ENCODE results near the gene ZNF521. TPM values are rescaled to one million over a fixed set of nuclear protein-coding genes. Genes with fewer than 3 reads are reported as not detected.

The ZNF521 gene
- polyA plus RNA-seq, 1 donor, result 42.2 TPM

DNA sequence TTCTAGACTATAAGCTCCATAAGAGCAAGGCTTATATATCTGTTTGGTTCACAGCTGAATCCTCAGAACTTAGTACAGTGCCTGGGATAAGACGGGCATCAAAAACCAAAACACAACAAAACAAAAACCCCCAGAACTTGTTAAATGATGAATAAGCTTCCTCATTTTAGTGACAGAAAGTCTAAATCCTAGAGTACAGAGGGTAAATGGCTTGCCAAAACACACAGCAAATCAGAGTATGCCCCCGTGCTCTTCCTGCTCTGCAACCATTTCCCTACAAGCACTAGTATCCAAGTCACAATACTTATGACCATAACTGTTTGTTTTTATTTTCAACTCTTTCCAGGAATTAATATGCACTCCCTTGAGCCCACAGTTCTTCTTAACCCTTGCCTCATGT lies 10.1 kb downstream of the ZNF521 start:
- no peak for DNase-seq

DNA sequence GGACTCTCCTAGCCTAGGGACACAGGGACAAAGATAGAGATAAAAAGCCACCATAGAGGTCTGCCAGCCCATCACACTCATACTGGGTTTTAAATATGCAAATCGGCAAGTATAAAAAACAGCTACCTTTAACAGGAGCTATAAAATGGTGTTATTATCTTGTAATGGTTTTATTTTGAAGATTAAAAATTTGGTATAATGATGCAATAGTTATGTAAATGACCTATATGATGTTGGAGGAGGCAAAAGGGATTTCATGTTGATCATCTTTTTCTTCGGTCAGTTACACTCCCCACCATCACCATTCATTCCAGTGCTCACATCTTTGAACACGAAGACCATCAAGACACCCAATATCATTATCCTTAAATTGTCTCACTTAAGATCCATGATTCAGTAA lies 11.2 kb downstream of the ZNF521 start:
- no peak for DNase-seq

DNA sequence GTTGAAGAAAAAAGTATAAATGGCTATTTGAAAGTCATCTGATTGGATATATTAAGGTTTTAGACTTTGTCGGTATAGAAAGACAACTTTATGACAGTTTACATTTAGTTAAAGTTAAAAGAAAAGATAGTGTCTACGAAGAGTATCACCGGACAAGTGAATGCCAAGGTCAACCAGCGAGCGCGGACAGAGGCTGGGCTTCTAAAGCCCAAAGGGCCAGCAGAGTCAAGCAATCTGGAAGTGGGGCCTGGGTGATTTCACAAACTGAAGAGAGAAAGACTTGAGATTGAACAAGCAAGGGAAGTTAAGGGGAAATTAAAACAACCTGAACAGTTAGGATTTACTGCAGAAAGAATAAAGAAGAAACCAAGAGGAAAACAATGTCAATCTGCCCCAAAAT lies 16.3 kb downstream of the ZNF521 start:
- no peak for DNase-seq

DNA sequence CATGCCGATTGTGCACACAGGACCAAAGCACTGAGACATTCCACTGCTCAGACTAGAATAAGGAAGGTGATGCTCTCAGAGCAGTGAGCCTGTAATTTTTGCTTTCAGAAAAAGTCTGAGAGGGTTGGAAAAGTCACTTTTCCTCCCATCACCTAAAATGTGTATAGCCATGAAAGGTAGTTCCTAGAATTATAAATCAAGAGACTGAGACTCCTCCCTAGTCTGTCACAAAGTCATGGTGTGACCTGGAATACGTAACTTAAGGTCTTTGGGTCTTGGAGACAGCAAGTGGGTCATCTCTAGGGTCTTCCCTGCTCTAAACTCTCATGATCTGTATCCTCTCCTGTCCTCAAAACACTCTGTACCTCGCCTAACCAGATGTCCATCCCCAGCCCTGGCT lies 16.9 kb downstream of the ZNF521 start:
- no peak for DNase-seq

DNA sequence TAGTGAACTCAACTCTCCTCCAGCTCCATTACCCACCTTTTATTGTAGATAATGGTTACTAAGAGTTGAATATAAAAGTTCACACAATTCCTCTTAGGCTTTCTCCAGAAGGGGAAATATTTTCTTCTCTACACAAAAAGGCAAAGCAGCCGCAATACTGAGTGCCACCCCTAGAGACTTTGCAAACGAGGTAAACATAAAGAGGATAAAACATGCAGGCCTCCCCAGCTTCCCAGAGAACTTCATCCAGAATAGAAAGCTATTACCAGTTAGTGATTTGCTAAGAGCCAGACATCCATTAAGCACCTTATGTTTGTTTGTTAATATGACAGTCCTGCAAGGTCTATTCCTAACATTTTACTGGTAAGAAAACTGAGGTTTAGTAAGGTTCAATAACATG lies 17.4 kb downstream of the ZNF521 start:
- DNase-seq, result no peak

DNA sequence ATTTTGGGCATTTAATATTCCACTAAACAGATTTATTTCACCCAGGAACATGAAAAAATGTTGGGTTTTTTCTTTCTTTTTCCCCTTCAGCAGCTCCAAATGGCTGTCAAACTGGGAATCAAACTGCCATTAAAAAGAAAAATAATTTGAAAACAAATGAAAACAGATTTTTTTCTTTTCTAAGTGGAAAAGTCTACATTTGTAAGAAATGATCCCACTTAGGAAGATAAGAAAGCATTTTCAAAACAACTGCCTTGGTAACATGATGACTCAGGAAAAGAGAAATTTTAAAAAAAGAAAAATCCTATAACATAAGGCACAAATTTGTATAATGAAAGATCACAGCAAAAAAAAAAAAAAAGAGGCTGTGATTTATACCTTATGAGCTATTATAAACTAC lies 20.0 kb downstream of the ZNF521 start:
- DNase-seq, result no peak

DNA sequence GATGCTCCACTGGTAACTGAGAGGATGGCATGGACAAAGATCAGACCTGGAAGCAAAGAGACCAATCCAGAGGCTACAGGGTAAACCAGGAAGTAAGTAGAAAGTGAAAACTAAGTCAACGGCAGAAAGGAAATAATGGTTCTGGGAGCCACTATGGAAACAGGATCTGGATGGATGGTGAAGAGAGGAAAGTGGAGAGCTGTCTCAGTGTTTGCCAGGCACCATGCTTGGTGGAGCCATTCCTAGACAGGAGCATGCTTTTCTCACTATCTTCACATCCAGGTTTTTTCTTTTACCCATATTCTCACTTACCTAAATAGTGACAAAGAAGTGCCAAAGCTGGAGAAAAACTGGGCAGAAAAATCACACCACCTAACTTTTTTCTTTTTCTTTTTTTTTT lies 22.2 kb downstream of the ZNF521 start:
- DNase-seq, result no peak

DNA sequence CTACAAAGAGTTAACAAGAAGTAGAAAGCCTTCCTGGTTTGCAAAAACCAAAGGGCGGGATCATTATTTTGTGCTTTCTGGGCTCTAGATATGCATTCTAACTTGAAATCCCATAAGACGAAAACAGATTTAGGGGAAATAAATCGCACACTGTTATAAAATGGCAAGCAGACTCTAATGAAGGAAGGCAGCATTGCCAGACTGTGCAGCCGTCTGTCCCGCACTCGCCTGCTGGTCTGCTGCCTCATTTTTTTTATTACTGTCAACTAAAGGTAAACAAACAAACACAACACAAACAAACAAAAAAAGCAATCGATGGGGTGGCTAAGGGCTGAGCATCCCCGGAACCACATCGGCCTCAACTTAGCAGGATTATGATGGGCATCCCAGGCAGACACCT lies 24.4 kb downstream of the ZNF521 start:
- no peak for DNase-seq

DNA sequence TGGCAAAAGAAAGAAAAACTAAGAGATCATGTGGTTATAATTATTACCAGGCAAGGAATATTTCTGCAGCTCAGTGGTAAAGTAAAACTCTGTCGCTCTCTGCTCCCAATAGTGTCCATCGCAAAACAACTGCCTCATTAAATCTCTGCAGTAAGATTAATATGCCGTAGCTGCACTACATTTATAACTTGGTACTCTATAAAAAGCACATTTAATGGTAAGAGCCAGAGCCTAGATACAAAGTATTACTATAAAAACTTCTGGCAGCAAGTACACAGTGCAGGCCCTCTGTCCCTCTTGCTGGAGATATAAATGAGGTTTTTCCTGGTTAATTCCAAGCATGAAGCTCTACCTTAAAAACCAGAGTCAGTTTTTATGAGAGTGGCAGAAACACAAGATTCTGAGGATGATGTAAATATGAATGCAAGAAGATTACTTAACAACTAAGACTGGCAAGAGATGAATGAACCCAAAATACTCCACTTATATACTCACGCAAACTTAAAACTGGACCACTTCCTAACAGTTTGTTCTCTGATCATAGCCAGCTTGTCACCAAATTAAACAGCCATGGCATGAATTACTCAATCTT lies 25.5 kb downstream of the ZNF521 start:
- DNase-seq, result no peak

DNA sequence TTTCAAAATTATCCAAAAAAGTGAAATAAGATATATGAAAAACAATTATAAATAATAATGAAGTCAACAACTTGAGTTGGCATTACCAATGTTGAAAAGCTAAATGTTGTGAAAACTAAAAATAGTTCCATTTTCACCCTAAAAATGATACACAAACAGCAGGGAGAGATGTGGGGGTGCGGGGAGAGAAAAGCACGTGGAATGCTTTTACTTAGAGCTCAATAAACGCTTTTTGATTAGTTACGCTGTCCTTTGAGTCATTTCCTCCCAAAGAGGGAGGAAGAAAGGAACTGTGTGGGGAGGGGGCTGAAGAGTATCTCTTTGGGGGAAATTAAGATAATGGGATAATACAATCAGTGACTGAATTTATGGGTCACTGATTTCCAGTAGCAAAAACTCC lies 29.2 kb downstream of the ZNF521 start:
- no peak for DNase-seq

DNA sequence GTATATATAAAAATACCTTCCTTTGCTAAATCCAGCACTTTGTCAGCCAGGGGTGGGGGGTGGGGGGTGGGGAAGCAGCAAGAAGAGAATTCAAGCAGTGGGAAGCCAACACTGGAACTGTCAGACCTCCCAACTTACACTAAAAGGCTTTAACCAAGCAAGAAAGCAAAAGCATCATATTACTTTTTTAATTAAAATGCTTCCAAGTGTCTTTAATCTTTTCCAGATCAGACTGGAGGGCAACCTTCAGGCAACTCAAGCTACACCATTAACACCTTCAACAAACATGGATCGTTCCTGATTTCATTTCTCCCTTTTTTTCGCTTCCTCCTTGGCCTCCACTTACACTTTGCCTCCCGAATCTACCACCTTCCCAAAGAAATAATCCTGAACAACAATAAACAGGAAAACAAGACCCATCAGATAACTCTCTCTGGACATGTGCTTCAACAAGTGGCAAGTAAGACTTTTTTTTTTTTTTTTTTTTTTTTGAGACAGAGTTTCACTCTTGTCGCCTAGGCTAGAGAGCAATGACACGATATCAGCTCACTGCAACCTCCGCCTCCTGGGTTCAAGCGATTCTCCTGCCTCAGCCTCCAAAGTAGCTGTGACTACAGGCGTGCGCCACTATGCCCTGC lies 35.5 kb downstream of the ZNF521 start:
- peak; percentile 50 for DNase-seq

DNA sequence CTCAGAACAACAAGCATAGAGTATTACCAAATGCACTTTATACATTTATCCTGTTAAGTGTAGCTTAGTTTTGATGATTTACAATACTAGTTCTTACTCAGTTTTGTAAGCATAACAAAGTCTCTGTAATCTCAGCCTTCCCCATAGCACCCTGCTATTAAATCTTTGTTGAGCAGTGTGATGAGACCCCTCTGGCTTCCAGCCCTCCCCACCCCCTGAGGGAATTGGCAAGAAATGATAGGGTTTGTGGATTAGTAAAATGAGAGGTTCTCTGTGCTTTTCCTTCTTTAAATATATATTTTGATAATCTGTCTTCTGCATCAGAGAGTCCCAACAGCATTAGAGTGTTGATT lies 37.2 kb downstream of the ZNF521 start:
- no peak for DNase-seq

DNA sequence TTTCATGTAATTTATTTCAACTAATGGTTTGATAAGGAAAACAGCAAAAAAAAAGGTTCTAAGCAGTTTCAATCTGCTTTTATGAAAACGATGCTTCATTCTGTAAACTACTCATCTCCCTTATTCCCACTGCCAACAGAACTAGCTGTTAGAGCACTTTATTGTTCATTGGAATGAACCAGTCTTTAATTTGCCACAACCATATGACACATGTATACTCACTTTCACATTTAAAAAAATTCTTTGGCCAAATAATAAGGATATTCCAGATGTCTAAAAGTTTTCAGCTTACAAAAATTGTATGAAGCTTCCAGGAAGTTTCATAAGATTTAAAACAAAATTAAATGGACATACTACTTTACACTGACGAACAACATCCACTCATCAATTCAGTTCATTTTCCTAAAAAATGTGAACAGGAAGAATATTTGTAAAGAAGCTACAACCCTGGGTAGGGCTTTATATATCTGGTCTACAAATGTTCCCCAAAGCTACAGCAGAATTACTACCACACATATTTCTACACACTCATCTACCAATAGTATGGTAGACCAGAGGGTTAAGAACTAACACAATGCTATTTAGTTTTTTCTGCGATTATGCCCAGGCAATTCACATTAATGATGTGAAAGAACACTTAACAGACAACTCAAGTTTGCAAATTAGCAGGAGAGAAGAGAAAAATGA lies 37.7 kb downstream of the ZNF521 start:
- no peak for DNase-seq

DNA sequence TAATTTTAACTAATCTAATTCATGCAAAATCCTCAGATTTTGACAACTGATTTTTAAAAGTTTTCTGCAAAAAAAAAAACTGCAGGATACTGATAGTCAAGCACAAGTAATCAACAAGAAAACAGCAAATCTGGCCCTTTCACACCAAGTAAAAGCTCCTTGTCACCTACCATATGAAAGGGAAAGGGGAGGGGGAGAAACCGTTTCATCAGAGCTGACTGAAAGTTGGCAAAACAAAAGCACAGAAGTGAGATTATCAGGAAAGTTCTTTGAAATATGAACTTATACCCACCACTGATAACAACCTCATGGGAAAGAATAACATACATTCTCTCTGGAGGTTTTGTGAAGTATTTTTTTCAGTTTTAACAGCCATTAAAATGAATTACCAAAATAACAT lies 38.7 kb downstream of the ZNF521 start:
- DNase-seq, result no peak

DNA sequence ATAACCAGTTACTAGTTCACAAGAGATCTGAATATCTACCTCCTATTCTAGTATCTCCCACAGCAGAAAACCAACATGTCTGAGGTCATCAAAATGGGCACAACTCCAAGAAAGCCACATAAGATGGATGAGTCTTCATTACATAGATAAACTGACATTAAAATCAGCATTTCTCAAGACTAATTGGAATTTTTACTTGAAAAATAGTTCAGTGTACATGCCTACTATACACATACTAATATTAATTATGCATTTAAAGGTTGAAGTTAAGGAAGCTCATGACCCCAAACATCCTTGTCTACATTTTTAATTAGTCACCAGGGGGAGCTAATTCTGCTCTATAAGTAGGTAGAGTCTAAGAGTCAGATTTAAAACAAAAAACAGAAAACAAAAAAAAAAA lies 41.9 kb downstream of the ZNF521 start:
- DNase-seq, result no peak

DNA sequence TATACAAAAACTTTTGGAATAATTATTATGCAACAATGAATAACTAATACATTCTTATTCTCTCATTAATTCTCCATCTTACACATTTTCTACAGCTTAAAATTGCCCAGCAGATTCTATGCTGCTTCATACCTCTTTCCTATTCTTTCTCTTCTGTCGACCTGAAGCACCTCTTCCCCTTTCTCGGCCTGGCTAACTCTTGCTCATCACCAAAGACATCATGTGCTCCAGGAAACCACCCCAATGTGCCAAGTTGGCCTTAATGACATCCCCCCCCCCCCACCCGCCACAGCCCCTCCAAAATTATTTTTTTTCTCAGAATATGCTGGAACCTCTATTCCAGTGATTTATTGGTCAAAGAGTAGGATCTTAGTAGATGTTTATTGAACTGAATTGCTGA lies 43.6 kb downstream of the ZNF521 start:
- no peak for DNase-seq

DNA sequence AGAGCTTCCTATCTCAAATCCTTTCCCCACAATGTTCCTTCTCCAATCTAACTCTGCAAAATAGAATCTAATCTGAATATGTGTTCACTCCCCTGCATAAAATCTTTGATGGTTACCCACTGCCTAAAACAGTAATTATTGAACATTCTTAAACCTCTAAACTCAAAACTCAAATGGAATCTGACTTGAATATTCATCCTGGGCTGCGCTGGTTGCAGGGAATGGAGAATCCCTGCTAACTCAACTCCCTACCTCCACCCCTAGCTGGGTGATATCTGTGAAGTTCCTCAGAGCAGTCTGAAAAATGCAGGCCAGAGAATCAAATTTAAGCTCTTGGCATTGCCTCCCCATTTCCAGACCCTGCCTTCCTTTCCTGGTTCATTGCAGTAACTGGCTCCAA lies 44.8 kb downstream of the ZNF521 start:
- no peak for DNase-seq

DNA sequence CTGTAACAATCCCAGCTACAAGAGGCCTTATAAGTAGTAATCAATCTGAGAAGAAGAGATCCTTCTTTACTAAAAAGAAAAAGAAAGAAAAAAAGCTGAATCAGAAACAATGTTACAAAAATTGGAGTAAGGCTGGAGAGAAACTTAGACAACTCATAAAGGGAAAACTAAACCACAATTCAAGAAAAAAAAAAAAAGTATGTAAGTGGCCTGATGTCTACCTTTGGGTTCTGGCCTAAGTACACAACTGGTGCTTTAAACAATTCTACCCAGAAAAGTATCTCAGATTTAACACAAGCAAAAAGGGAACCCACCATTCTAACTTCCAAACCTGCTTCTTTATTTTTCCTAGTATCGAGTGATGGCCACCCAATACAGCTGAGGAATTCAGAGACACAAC lies 45.3 kb downstream of the ZNF521 start:
- DNase-seq, result no peak

DNA sequence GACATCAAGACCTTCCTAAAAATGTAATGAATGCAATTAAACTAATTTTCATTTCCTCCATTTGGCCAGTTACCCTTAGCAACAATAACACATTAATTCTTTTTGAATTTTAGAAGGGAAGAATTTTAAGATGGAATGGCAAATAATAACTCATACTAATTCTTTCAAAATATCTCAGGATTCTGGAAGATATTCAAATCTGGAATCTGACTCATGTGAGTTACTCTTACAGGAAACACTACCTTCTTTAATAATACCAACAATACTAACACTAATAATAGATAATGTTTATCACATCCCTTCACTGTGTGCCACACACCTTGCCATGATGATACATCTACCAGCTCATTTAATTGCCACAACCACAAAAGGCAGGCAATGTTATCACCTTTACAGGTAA lies 46.4 kb downstream of the ZNF521 start:
- DNase-seq, result no peak

DNA sequence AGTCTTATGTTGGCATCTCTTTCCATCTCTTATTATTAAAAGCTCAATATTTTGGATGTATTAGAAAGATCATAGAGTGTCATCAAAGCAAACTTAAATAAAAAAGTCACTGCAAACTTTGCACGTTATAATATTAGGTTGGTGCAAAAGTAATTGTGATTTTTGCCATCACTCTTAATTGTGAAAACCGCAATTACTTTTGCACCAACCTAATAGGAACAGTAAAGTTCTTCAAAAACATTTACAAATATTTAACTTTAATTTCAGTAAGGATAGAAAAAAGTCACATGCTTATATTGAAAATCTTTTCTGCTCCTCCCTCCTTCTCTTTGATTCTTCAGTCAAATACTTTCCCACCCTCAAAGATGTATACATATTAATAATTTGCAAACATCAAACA lies 51.5 kb downstream of the ZNF521 start:
- no peak for DNase-seq

DNA sequence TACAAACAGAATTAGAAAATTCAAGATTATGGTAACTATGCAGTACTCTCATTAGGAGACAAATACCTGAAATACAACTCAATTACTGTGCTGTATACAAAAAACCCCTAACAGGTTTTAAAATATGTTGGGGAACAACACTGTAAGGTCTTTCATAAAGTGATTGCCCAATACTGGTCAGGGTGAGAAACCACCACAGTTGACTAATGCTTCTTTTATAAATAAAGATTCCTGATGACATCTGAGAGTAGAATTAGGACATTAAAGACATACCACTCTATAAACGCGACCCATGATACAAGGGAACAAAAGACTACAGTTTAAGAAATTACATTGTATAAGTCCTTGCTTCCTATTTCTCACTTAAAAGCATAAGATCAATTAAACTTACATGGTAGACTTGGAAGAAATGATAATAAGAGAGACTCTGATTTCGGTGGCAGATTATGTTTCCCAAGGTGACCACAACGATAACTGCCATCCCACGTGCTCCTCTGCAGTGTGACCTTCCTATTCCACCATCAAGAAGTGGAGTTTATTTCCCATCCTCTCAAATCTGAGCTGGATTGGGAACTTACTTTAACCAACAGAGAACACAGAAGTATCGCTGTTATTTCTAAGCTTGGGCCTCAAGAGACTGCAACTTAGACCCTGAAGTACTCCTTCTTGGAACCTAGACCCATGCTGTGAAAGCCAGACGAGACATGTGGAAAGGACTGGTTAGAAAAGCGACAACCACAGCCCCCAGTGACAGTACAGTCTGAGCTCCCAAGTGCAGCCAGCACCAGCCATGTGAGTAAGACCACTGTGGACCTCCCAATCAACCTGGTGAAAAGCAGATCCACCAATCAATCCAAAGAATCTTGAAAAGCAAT lies 52.3 kb downstream of the ZNF521 start:
- no peak for DNase-seq

DNA sequence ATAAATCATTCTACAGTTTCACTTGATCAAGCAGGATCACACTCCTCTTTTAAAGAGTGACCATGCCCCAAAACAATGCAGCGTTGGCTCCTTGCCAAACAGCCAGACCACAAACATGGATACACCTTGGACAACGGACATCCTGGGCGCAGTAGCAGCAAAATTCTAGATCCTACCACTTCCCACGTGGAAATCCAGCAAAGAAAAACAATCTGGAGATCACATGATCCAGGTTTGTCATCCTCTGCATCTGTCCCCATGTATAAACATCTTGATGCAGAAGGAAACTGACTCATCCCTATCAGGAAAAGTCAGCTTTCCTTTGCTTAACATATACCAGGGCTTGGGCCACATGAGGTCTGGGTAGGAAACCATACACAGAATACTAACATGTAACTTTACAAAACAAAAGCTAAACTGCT lies 53.1 kb downstream of the ZNF521 start:
- no peak for DNase-seq

DNA sequence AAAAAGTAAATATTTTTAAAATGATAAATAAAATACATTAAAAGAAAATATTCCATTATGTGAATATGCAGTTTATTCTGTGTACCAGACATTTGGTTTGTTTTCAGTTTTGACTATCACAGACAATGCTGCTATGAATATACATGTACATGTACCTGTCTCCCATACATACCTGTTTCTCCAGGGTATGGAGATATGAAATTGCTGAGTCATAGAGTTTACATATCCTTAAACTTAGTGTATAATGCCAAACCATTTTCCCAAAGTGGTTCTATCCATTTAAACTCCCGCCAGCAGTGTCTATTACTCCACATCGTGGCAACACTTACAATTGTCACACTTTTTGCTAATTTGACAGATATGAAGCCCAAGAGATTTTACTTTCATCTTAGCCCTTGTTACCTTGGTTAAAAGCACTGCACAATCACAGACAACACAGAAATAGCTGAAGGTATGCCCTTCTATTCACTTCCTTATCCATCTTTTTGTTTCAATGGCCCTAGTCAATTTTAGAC lies 56.3 kb downstream of the ZNF521 start:
- no peak for DNase-seq
